ENCODE data around the gene SLC3A2.
"Not testable (repeated sequence)": the region's sequence is repeated elsewhere in the genome, so short reads cannot be mapped to it uniquely, and the experiment has no call there.

Gene SLC3A2

GRCh38 chr11:62856333-62856895 is 24.3 kb upstream of the SLC3A2 start:
- H3K4me3 Mint-ChIP-seq = peak overlapping the region; percentile 98
- H3K36me3 Mint-ChIP-seq (ENCODE audit: low read depth) = peaks cover 55% of the 10 kb centered on the region
- intact Hi-C loops (cut with micrococcal nuclease) = loop anchor here (2.0 kb wide), 1 partner anchor 14 kb away; no protein-coding TSS in a partner anchor
- no peaks in the 10 kb centered on the region for H3K9me3 Mint-ChIP-seq
- no peaks in the 10 kb centered on the region for H3K27me3 Mint-ChIP-seq
- peaks cover 73% of the 10 kb centered on the region for H3K4me1 Mint-ChIP-seq (ENCODE audit: low read depth)
- peak overlapping the region; percentile 95 for H3K27ac Mint-ChIP-seq

DNA sequence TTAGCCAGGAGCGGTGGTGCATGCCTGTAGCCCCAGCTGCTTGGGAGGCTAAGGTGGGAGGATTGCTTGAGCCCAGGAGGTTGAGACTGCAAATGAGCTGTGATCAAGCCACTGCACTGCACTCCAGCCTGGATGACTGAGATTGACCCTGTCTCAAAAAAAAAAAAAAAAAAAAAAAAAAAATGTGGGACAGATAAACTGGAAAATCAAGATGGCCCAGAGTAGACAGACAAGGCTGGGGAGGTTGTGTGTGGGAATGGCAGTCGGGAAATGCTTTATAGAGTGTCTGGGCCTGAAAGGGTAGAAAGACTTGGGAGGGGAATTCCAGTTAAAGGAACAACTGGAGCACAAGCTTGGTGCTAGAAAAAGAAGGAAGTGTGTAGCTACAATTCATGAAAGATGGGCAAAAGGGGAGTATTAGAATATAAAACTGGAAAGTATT is 23.1 kb upstream of the SLC3A2 start:
- Mint-ChIP-seq H3K4me1 (ENCODE audit: low read depth) (peaks cover 64% of the 10 kb centered on the region), H3K4me3 (peak overlapping the region; percentile 98), H3K36me3 (ENCODE audit: low read depth) (peaks cover 44% of the 10 kb centered on the region), H3K9me3 (no peaks in the 10 kb centered on the region), H3K27me3 (no peaks in the 10 kb centered on the region), H3K27ac (peak overlapping the region; percentile 95)
- intact Hi-C loops (cut with micrococcal nuclease) = loop anchor here (2.0 kb wide), 1 partner anchor 15 kb away; no protein-coding TSS in a partner anchor

DNA sequence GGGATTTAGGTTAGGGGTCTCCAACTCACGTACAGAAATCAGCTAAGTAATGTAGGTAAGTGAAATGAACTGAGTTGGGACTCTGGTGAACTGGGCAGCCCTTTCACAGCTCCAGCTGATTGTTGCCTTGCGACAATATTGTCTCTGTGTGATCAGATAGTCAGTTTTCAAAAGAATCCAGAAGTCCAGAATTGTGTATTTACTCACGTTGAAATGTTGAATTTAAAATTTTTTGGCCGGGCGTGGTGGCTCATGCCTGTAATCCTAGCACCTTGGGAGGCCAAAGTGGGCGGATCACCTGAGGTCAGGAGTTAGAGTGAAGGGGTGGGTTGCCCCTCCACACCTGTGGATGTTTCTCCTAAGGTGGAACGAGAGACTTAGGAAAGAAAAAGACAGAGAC is 22.5 kb upstream of the SLC3A2 start:
- Mint-ChIP-seq H3K36me3 (ENCODE audit: low read depth) (peaks cover 37% of the 10 kb centered on the region), H3K9me3 (no peaks in the 10 kb centered on the region), H3K27me3 (no peaks in the 10 kb centered on the region), H3K27ac (peak overlapping the region; percentile 95), H3K4me1 (ENCODE audit: low read depth) (peaks cover 58% of the 10 kb centered on the region), H3K4me3 (peak overlapping the region; percentile 28)
- intact Hi-C loops (cut with micrococcal nuclease) = no loop called here

DNA sequence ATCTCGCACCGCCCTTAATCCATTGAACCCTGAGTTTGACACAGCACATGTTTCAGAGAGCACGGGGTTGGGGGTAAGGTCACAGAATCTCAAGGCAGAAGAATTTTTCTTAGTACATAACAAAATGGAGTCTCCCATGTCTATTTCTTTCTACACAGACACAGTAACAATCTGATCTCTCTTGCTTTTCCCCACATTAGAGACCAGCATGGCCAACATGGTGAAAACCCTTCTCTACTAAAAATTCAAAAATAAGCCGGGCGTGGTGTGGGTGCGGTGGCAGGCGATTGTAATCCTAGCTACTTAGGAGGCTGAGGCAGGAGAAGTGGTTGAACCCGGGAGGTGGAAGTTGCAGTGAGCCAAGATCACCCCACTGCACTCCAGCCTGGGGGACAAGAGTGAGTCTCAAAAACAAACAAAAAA is 21.4 kb upstream of the SLC3A2 start:
- H3K9me3 Mint-ChIP-seq; H3K4me3 Mint-ChIP-seq; intact Hi-C loops (cut with micrococcal nuclease); H3K27me3 Mint-ChIP-seq: not testable (repeated sequence)
- peak overlapping the region; percentile 44 for H3K27ac Mint-ChIP-seq
- H3K4me1 Mint-ChIP-seq (ENCODE audit: low read depth) = peaks cover 48% of the 10 kb centered on the region
- H3K36me3 Mint-ChIP-seq (ENCODE audit: low read depth) = peaks cover 26% of the 10 kb centered on the region

- H3K4me3 Mint-ChIP-seq = no peak overlapping the region
- intact Hi-C loops (cut with micrococcal nuclease) = loop anchor here (5.0 kb wide), 1 partner anchor 134 kb away; the partner anchor contains the start of genes HNRNPUL2 and TTC9C
- no peaks in the 10 kb centered on the region for H3K27me3 Mint-ChIP-seq
- H3K4me1 Mint-ChIP-seq (ENCODE audit: low read depth) = peaks cover 40% of the 10 kb centered on the region
- H3K27ac Mint-ChIP-seq = no peak overlapping the region
- no peaks in the 10 kb centered on the region for H3K9me3 Mint-ChIP-seq
- peaks cover 9% of the 10 kb centered on the region for H3K36me3 Mint-ChIP-seq (ENCODE audit: low read depth)
Observed at GRCh38 chr11:62860835-62861563, 19.7 kb upstream of the SLC3A2 start.

GRCh38 chr11:62861564-62862192 is 19.0 kb upstream of the SLC3A2 start:
- not testable (repeated sequence) for H3K9me3 Mint-ChIP-seq; H3K27me3 Mint-ChIP-seq; H3K36me3 Mint-ChIP-seq (ENCODE audit: low read depth); H3K27ac Mint-ChIP-seq; H3K4me3 Mint-ChIP-seq
- intact Hi-C loops (cut with micrococcal nuclease) = loop anchor here (1.0 to 5.0 kb wide), 2 partner anchors 75 to 134 kb away; partner anchors contain the start of genes HNRNPUL2 and TTC9C
- peaks cover 34% of the 10 kb centered on the region for H3K4me1 Mint-ChIP-seq (ENCODE audit: low read depth)

DNA sequence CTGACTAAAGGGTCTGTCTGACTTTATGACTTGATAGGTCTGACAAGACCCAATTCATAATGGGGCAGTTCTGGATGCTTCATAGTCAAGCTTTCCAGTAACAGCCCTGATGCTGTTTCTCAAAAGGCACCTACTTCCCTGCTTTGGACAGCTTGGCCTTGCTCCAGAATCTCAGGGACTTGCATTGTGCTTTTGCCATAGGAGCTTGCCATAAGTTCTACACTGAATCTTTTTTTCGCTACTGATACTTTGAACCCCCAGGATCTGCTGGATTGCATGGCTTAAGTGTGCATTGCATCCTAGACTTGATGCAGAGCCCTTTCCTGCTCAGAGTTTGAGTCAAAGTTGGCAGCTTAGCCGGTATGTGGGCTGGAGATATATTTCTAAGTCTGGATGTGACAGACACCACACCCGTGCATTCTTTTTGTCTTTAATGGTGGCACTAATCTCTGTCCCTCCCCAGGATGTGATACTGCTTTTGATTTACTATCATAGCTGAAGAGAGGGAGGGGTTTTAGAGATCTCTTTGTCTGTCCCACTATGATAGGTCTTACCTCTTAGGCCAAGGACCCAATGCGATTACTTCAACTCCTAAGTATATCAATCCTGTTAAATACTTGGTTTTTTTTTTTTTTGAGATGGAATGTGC is 16.9 kb upstream of the SLC3A2 start:
- peaks cover 8% of the 10 kb centered on the region for H3K36me3 Mint-ChIP-seq (ENCODE audit: low read depth)
- peaks cover 14% of the 10 kb centered on the region for H3K4me1 Mint-ChIP-seq (ENCODE audit: low read depth)
- H3K4me3 Mint-ChIP-seq = no peak overlapping the region
- no peaks in the 10 kb centered on the region for H3K9me3 Mint-ChIP-seq
- H3K27me3 Mint-ChIP-seq = no peaks in the 10 kb centered on the region
- intact Hi-C loops (cut with micrococcal nuclease) = loop anchor here (5.0 kb wide), 1 partner anchor 137 kb away; the partner anchor contains the start of genes HNRNPUL2 and TTC9C
- no peak overlapping the region for H3K27ac Mint-ChIP-seq

DNA sequence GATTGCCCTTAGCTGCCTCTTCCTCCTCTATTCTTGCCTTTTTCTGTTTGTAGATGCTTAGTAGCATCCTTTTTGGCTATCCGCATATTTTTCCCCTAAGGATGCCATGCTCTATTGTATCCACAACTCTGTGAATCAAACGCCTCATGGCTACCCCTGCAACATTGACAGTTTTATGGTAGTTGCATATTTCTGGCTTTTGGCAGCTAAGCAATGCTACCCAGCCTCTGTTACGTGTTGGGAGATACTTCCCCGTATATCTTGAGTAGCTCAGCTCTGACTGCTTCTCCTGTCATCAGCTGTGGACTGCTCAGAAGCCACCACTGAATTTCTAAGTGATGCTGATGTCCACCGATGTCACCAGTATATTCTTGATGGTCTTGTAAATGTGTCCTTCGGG is 15.1 kb upstream of the SLC3A2 start:
- Mint-ChIP-seq H3K4me3 (no peak overlapping the region), H3K27ac (no peak overlapping the region), H3K9me3 (no peaks in the 10 kb centered on the region), H3K4me1 (ENCODE audit: low read depth) (peaks cover 4% of the 10 kb centered on the region), H3K27me3 (no peaks in the 10 kb centered on the region), H3K36me3 (ENCODE audit: low read depth) (no peaks in the 10 kb centered on the region)
- intact Hi-C loops (cut with micrococcal nuclease) = no loop called here

DNA sequence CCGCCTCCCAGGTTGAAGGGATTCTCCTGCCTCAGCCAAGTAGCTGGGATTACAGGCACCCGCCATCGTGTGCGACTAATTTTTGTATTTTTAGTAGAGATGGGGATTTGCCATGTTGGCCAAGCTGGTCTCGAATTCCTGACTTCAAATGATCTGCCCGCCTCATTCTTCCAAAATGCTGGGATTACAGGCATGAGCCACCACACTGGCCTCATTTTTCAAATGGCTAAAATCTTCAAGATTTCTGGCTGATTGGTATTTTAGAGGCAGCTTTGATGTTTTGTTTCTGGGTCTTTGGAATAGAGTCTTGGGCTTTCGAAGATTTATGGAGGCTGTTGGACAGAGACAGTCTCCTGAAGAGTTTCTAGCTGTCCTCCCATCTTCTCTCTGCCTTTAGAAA is 5.8 kb upstream of the SLC3A2 start:
- intact Hi-C loops (cut with micrococcal nuclease) = no loop called here
- Mint-ChIP-seq H3K27ac (no peak overlapping the region), H3K27me3 (no peaks in the 10 kb centered on the region), H3K36me3 (ENCODE audit: low read depth) (peaks cover 39% of the 10 kb centered on the region), H3K9me3 (no peaks in the 10 kb centered on the region), H3K4me1 (ENCODE audit: low read depth) (peaks cover 12% of the 10 kb centered on the region), H3K4me3 (no peak overlapping the region)

DNA sequence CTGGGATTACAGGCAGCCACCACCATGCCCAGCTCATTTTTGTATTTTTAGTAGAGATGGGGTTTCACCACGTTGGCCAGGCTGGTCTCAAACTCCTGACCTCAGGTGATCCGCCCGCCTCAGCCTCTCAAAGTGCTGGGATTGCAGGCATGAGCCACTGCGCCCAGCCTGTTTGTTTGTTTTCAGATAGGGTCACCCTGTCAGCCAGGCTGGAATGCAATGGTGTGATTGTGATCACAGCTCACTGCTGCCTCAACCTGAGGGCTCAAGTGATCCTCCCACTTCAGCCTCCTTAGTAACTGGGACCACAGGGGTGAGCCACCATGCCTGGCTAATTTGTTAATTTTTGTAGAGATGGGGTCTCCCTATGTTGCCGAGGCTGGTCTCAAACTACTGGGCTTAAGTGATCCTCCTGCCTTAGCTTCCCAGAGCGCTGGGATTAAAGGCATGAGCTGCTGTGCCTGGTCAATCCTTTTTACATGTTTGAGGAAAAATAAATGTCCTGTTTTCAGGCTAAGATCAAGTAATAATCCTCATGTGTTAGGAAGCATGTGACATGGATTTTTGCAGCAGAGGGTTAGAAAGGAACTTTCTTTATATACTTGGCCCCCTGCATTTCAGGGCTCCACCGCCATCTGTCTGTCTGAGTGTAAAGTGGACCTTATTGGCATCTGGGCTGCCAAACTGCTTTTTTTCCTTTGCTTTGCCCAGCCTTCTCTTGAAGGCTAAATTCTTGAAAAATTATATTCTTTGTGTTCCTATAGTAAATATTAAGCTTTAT is 4.8 kb upstream of the SLC3A2 start:
- no peak overlapping the region for H3K27ac Mint-ChIP-seq
- intact Hi-C loops (cut with micrococcal nuclease) = no loop called here
- H3K36me3 Mint-ChIP-seq (ENCODE audit: low read depth) = peaks cover 47% of the 10 kb centered on the region
- H3K9me3 Mint-ChIP-seq = no peaks in the 10 kb centered on the region
- peaks cover 19% of the 10 kb centered on the region for H3K4me1 Mint-ChIP-seq (ENCODE audit: low read depth)
- H3K27me3 Mint-ChIP-seq = no peaks in the 10 kb centered on the region
- no peak overlapping the region for H3K4me3 Mint-ChIP-seq

- Mint-ChIP-seq H3K36me3 (ENCODE audit: low read depth) (peaks cover 55% of the 10 kb centered on the region), H3K4me1 (ENCODE audit: low read depth) (peaks cover 19% of the 10 kb centered on the region), H3K9me3 (no peaks in the 10 kb centered on the region), H3K4me3 (no peak overlapping the region), H3K27ac (no peak overlapping the region), H3K27me3 (no peaks in the 10 kb centered on the region)
- intact Hi-C loops (cut with micrococcal nuclease) = no loop called here
Observed at GRCh38 chr11:62876712-62877111, 4.0 kb upstream of the SLC3A2 start.

GRCh38 chr11:62879235-62879978 is 1.3 kb upstream of the SLC3A2 start:
- Mint-ChIP-seq H3K4me1 (ENCODE audit: low read depth) (peaks cover 42% of the 10 kb centered on the region), H3K9me3 (no peaks in the 10 kb centered on the region), H3K4me3 (peak overlapping the region; percentile 96), H3K27me3 (no peaks in the 10 kb centered on the region), H3K36me3 (ENCODE audit: low read depth) (peaks cover 69% of the 10 kb centered on the region), H3K27ac (peak overlapping the region; percentile 99)
- intact Hi-C loops (cut with micrococcal nuclease) = no loop called here
